Measurements from ENCODE around the gene POLR2M.

POLR2M gene

GRCh38 chr15:57694279-57694678, 12.2 kb upstream of the POLR2M start:
- DNase-seq, result no peak

GRCh38 chr15:57696146-57696545, 10.4 kb upstream of the POLR2M start:
- no peak for DNase-seq

- no peak for DNase-seq
These were observed 8.9 kb upstream of the POLR2M start for GRCh38 chr15:57697588-57697987.

- no peak for DNase-seq
These were observed 8.3 kb upstream of the POLR2M start for GRCh38 chr15:57698243-57698642.

GRCh38 chr15:57698991-57699390, 7.5 kb upstream of the POLR2M start:
- no peak for DNase-seq

- no peak for DNase-seq
These were observed 3.1 kb upstream of the POLR2M start for GRCh38 chr15:57703387-57703786.

GRCh38 chr15:57704441-57704840, 2.1 kb upstream of the POLR2M start:
- no peak for DNase-seq

- no peak for DNase-seq
These were observed 639 bp upstream of the POLR2M start for GRCh38 chr15:57705746-57706404.

- no peak for DNase-seq
These were observed 1.5 kb downstream of the POLR2M start for GRCh38 chr15:57708047-57708446.

- no peak for DNase-seq
These were observed 11.8 kb downstream of the POLR2M start for GRCh38 chr15:57718309-57718708.

GRCh38 chr15:57720867-57721266, 14.4 kb downstream of the POLR2M start:
- no peak for DNase-seq

- DNase-seq, result no peak
These were observed 19.9 kb downstream of the POLR2M start for GRCh38 chr15:57726411-57726810.

GRCh38 chr15:57727031-57727430, 20.5 kb downstream of the POLR2M start:
- DNase-seq, result no peak

- DNase-seq, result no peak
These were observed 21.9 kb downstream of the POLR2M start for GRCh38 chr15:57728436-57728835.

GRCh38 chr15:57730876-57731275, 24.4 kb downstream of the POLR2M start:
- DNase-seq, result no peak

- DNase-seq, result no peak
These were observed 25.1 kb downstream of the POLR2M start for GRCh38 chr15:57731530-57732103.

- no peak for DNase-seq
These were observed 26.2 kb downstream of the POLR2M start for GRCh38 chr15:57732526-57733331.

GRCh38 chr15:57734860-57735259, 28.3 kb downstream of the POLR2M start:
- DNase-seq, result no peak

- no peak for DNase-seq
These were observed 28.9 kb downstream of the POLR2M start for GRCh38 chr15:57735431-57735830.

- no peak for DNase-seq
These were observed 29.4 kb downstream of the POLR2M start for GRCh38 chr15:57735891-57736290.

- no peak for DNase-seq
These were observed 30.1 kb downstream of the POLR2M start for GRCh38 chr15:57736591-57736990.

- no peak for DNase-seq
These were observed 32.3 kb downstream of the POLR2M start for GRCh38 chr15:57738734-57739237.

GRCh38 chr15:57740048-57740447, 33.5 kb downstream of the POLR2M start:
- no peak for DNase-seq

- DNase-seq, result no peak
These were observed 34.6 kb downstream of the POLR2M start for GRCh38 chr15:57741089-57741488.
